Activated CD4-positive, alpha-beta memory T cell treated with anti-CD3 and anti-CD28 coated beads for 36 hours (primary cell): ENCODE data around the gene TPK1. TPM values are rescaled to one million over a fixed set of nuclear protein-coding genes. Genes with fewer than 3 reads are reported as not detected.

Experiments used
- CTCF ChIA-PET: fragments of 350-600 bp; sonication (Branson Sonifier 250); formaldehyde crosslinking; loops from one replicate; lab custom pipeline; 2021; ENCODE audit warnings: antibody characterized with exemption, inconsistent platforms; lab: Charles Lee
- POLR2A ChIA-PET: fragments of 350-600 bp; sonication (Branson Sonifier 250); formaldehyde crosslinking; loops from one replicate; lab custom pipeline; 2021; ENCODE audit warnings: antibody characterized with exemption; lab: Charles Lee
- DNase-seq: peaks from one replicate; pipeline ENCODE4 v3.0.0-alpha.2; 2020
- H3K27ac Mint-ChIP-seq: one replicate; pipeline ENCODE4 v1.8.0; 2021; ENCODE audit warnings: mixed read lengths
- H3K27me3 Mint-ChIP-seq: one replicate; pipeline ENCODE4 v1.8.0; 2021; ENCODE audit warnings: mixed read lengths
- H3K36me3 Mint-ChIP-seq: one replicate; pipeline ENCODE4 v1.8.0; 2021; ENCODE audit warnings: mixed read lengths
- H3K4me1 Mint-ChIP-seq: one replicate; pipeline ENCODE4 v1.8.0; 2021; ENCODE audit warnings: low read depth, mixed read lengths
- H3K4me3 Mint-ChIP-seq: one replicate; pipeline ENCODE4 v1.8.0; 2021; ENCODE audit warnings: mild to moderate bottlenecking, mixed read lengths
- H3K9me3 Mint-ChIP-seq: one replicate; pipeline ENCODE4 v1.8.0; 2021; ENCODE audit warnings: mixed read lengths
- intact Hi-C: fragments of 100-400 bp; cut with micrococcal nuclease; formaldehyde crosslinking; loops from one replicate; pipeline ENCODE4 v1.15.1; 2023
- total RNA-seq, 2 experiments: library from RNA; stranded (reverse); gene quantifications; one replicate each; pipeline ENCODE4 v1.2.3, GENCODE V29; 2021

TPK1 gene
- total RNA-seq, 2 experiments from 2014 or later = 19.1 to 26.0 TPM

GRCh38 chr7:144517749-144518148 is 318.1 kb downstream of the TPK1 start:
- H3K4me1 Mint-ChIP-seq = peaks cover 22% of the 10 kb centered on the region
- H3K27ac Mint-ChIP-seq = no peak overlapping the region
- ChIA-PET CTCF (no interaction called here), POLR2A (no interaction called here)
- no peak for DNase-seq
- H3K36me3 Mint-ChIP-seq = no peaks in the 10 kb centered on the region
- intact Hi-C loops = no loop called here
- H3K27me3 Mint-ChIP-seq = no peaks in the 10 kb centered on the region
- no peaks in the 10 kb centered on the region for H3K9me3 Mint-ChIP-seq
- H3K4me3 Mint-ChIP-seq = no peak overlapping the region

- DNase-seq = no peak
- intact Hi-C loops = no loop called here
- H3K27ac Mint-ChIP-seq = no peak overlapping the region
- H3K36me3 Mint-ChIP-seq = no peaks in the 10 kb centered on the region
- H3K4me3 Mint-ChIP-seq = no peak overlapping the region
- ChIA-PET CTCF (no interaction called here), POLR2A (no interaction called here)
- H3K4me1 Mint-ChIP-seq = peaks cover 22% of the 10 kb centered on the region
- no peaks in the 10 kb centered on the region for H3K27me3 Mint-ChIP-seq
- H3K9me3 Mint-ChIP-seq = no peaks in the 10 kb centered on the region
Measured at GRCh38 chr7:144516729-144517525, 318.9 kb downstream of the TPK1 start.

- POLR2A ChIA-PET = no interaction called here
Measured at GRCh38 chr7:144513334-144513733, 322.5 kb downstream of the TPK1 start.

GRCh38 chr7:144510621-144511020 is 325.2 kb downstream of the TPK1 start:
- ChIA-PET POLR2A (no interaction called here), CTCF (no interaction called here)
- Mint-ChIP-seq H3K27me3 (no peaks in the 10 kb centered on the region), H3K36me3 (peaks cover 1% of the 10 kb centered on the region), H3K4me1 (no peaks in the 10 kb centered on the region), H3K4me3 (no peak overlapping the region), H3K9me3 (peaks cover 3% of the 10 kb centered on the region), H3K27ac (no peak overlapping the region)
- DNase-seq = no peak
- intact Hi-C loops = no loop called here

More at GRCh38 chr7:144513334-144513733, 322.5 kb downstream of the TPK1 start:
- CTCF ChIA-PET = no interaction called here
- Mint-ChIP-seq H3K36me3 (peaks cover 1% of the 10 kb centered on the region), H3K4me1 (peaks cover 13% of the 10 kb centered on the region), H3K27me3 (no peaks in the 10 kb centered on the region), H3K27ac (no peak overlapping the region), H3K9me3 (no peaks in the 10 kb centered on the region), H3K4me3 (no peak overlapping the region)
- no peak for DNase-seq
- intact Hi-C loops = no loop called here

GRCh38 chr7:144508702-144509101 is 327.2 kb downstream of the TPK1 start:
- H3K27me3 Mint-ChIP-seq = no peaks in the 10 kb centered on the region
- no peak overlapping the region for H3K27ac Mint-ChIP-seq
- DNase-seq = no peak
- H3K36me3 Mint-ChIP-seq = peaks cover 3% of the 10 kb centered on the region
- ChIA-PET POLR2A (no interaction called here), CTCF (no interaction called here)
- no peak overlapping the region for H3K4me3 Mint-ChIP-seq
- no peaks in the 10 kb centered on the region for H3K4me1 Mint-ChIP-seq
- intact Hi-C loops = no loop called here
- peaks cover 3% of the 10 kb centered on the region for H3K9me3 Mint-ChIP-seq

GRCh38 chr7:144503215-144503614 is 332.6 kb downstream of the TPK1 start:
- ChIA-PET CTCF (no interaction called here), POLR2A (no interaction called here)
- DNase-seq = no peak
- Mint-ChIP-seq H3K27me3 (no peaks in the 10 kb centered on the region), H3K9me3 (peaks cover 3% of the 10 kb centered on the region), H3K36me3 (peaks cover 2% of the 10 kb centered on the region), H3K4me1 (no peaks in the 10 kb centered on the region), H3K4me3 (no peak overlapping the region), H3K27ac (no peak overlapping the region)
- intact Hi-C loops = no loop called here

GRCh38 chr7:144500225-144500624 is 335.6 kb downstream of the TPK1 start:
- H3K4me1 Mint-ChIP-seq = no peaks in the 10 kb centered on the region
- intact Hi-C loops = no loop called here
- ChIA-PET POLR2A (no interaction called here), CTCF (no interaction called here)
- H3K27ac Mint-ChIP-seq = no peak overlapping the region
- H3K27me3 Mint-ChIP-seq = no peaks in the 10 kb centered on the region
- no peak for DNase-seq
- H3K9me3 Mint-ChIP-seq = peaks cover 4% of the 10 kb centered on the region
- no peak overlapping the region for H3K4me3 Mint-ChIP-seq
- peaks cover 4% of the 10 kb centered on the region for H3K36me3 Mint-ChIP-seq

GRCh38 chr7:144497282-144497681 is 338.6 kb downstream of the TPK1 start:
- Mint-ChIP-seq H3K27ac (no peak overlapping the region), H3K4me1 (no peaks in the 10 kb centered on the region), H3K27me3 (no peaks in the 10 kb centered on the region), H3K9me3 (peaks cover 8% of the 10 kb centered on the region), H3K4me3 (no peak overlapping the region), H3K36me3 (peaks cover 8% of the 10 kb centered on the region)
- CTCF ChIA-PET = no interaction called here
- intact Hi-C loops = no loop called here
- DNase-seq = no peak
- POLR2A ChIA-PET = no interaction called here

- no peak overlapping the region for H3K27ac Mint-ChIP-seq
- no peak for DNase-seq
- POLR2A ChIA-PET = no interaction called here
- intact Hi-C loops = no loop called here
- CTCF ChIA-PET = no interaction called here
- peaks cover 14% of the 10 kb centered on the region for H3K36me3 Mint-ChIP-seq
- H3K4me3 Mint-ChIP-seq = no peak overlapping the region
- peaks cover 8% of the 10 kb centered on the region for H3K9me3 Mint-ChIP-seq
- no peaks in the 10 kb centered on the region for H3K4me1 Mint-ChIP-seq
- no peaks in the 10 kb centered on the region for H3K27me3 Mint-ChIP-seq
Measured at GRCh38 chr7:144494355-144494754, 341.5 kb downstream of the TPK1 start.

- Mint-ChIP-seq H3K4me1 (no peaks in the 10 kb centered on the region), H3K36me3 (peaks cover 19% of the 10 kb centered on the region), H3K4me3 (no peak overlapping the region), H3K9me3 (peaks cover 4% of the 10 kb centered on the region), H3K27ac (no peak overlapping the region), H3K27me3 (no peaks in the 10 kb centered on the region)
- ChIA-PET CTCF (no interaction called here), POLR2A (no interaction called here)
- intact Hi-C loops = no loop called here
- no peak for DNase-seq
Measured at GRCh38 chr7:144489504-144489903, 346.3 kb downstream of the TPK1 start.

GRCh38 chr7:144488977-144489376 is 346.9 kb downstream of the TPK1 start:
- Mint-ChIP-seq H3K4me1 (no peaks in the 10 kb centered on the region), H3K27me3 (no peaks in the 10 kb centered on the region), H3K9me3 (peaks cover 9% of the 10 kb centered on the region), H3K36me3 (peaks cover 21% of the 10 kb centered on the region), H3K4me3 (no peak overlapping the region), H3K27ac (no peak overlapping the region)
- DNase-seq = no peak
- CTCF ChIA-PET = no interaction called here
- intact Hi-C loops = no loop called here
- POLR2A ChIA-PET = no interaction called here

GRCh38 chr7:144487901-144488300 is 348.0 kb downstream of the TPK1 start:
- POLR2A ChIA-PET = no interaction called here
- DNase-seq = no peak
- Mint-ChIP-seq H3K4me1 (no peaks in the 10 kb centered on the region), H3K27me3 (no peaks in the 10 kb centered on the region), H3K4me3 (no peak overlapping the region), H3K9me3 (peaks cover 10% of the 10 kb centered on the region), H3K36me3 (peaks cover 22% of the 10 kb centered on the region), H3K27ac (no peak overlapping the region)
- CTCF ChIA-PET = no interaction called here
- intact Hi-C loops = no loop called here

- Mint-ChIP-seq H3K27ac (no peak overlapping the region), H3K27me3 (no peaks in the 10 kb centered on the region), H3K4me1 (no peaks in the 10 kb centered on the region), H3K36me3 (peaks cover 16% of the 10 kb centered on the region), H3K4me3 (no peak overlapping the region), H3K9me3 (peaks cover 10% of the 10 kb centered on the region)
- CTCF ChIA-PET = no interaction called here
- intact Hi-C loops = no loop called here
- DNase-seq = no peak
- POLR2A ChIA-PET = no interaction called here
Measured at GRCh38 chr7:144484445-144484844, 351.4 kb downstream of the TPK1 start.
